NCI-H2171 (cell line): ENCODE data around the gene ASCL1.

Source experiments
- DNase-seq: peaks from one replicate; lab custom pipeline; 2025; lab: John Stamatoyannopoulos, UW

The ASCL1 gene

GRCh38 chr12:102977945-102978706 lies 20.7 kb downstream of the ASCL1 start:
- no peak for DNase-seq

- no peak for DNase-seq
These were observed 22.9 kb downstream of the ASCL1 start for GRCh38 chr12:102980350-102980749.

DNA sequence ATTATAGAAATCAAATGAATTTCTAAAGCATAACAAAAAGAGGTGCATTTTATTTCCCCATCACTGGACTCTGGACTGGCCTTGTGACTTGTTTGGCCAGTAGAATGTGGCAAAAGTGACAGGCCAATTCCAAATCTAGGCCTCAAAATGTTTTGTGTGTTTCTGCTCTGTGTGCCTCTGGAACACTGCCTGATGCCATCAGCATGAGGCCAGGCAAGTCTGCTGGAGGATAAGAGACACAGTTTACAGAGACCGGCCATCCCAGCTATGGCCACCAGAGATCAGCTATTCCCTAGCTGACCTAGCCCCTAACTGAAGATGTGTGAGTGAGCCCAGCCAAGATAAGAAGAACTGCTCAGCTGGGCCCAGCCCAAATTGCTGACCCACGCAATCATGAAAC lies 32.9 kb downstream of the ASCL1 start:
- DNase-seq, result no peak

GRCh38 chr12:102992297-102992696 lies 34.8 kb downstream of the ASCL1 start:
- DNase-seq, result no peak

- no peak for DNase-seq
These were observed 35.2 kb downstream of the ASCL1 start for GRCh38 chr12:102992720-102993119.

DNA sequence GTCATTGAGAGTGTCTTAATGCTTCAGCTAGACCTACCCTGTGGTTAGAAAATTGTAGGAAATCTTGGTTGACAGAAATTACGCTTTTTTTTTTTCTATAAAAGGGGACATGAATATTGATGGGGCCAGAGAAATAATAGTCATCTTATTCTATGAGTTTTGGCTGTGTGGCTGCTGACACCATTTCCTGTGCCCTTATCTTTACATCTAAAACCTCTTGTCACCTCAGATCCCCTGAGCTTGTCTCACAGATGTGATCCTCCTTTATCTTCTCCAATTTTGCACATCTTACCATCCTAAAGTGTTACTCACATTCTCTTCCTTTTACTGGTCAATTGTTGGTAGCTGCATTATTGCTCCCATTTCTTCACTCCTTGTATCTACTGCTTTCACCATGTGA lies 36.1 kb downstream of the ASCL1 start:
- no peak for DNase-seq

GRCh38 chr12:102995372-102995771 lies 37.9 kb downstream of the ASCL1 start:
- DNase-seq, result no peak
